ENCODE measurements around the gene SSH2.

GRCh38 chr17:29833801-29834200 lies 96.2 kb downstream of the SSH2 start:
- TF ChIP-seq GATA2 (IDR thresholded peaks at IDR 0.05; ENCODE audit: low read depth, low read length) (no peak), GATA3 (IDR thresholded peaks at IDR 0.05; ENCODE audit: low read depth, low read length) (no peak)
